ENCODE data around the gene MPC1. TPM values are rescaled to one million over a fixed set of nuclear protein-coding genes. Genes with fewer than 3 reads are reported as not detected.

Gene MPC1
- 33.5 and 38.0 TPM in 2 replicates for total RNA-seq

GRCh38 chr6:166382933-166383801, at the start of gene MPC1:
Gene MPC1 (minus strand): TSS chr6:166382940. CDS start chr6:166382876, 64 bp downstream.

GRCh38 chr6:166342349-166343149, 40.2 kb downstream of the MPC1 start, which contains the start of gene SFT2D1:
Gene SFT2D1 (minus strand): TSS chr6:166342545. CDS start chr6:166342481, 64 bp downstream.

Other genes starting within 250 kb of the MPC1 start
- gene TBXT, start 215.1 kb downstream of the MPC1 start, total RNA-seq = not detected in 2 replicates
- gene PRR18, start 74.5 kb downstream of the MPC1 start, total RNA-seq = 0.13 TPM in 1 of 2 replicates, not detected in the other
- 29.5 and 31.8 TPM in 2 replicates for gene SFT2D1, start 40.4 kb downstream of the MPC1 start, total RNA-seq
- gene RAMACL, start 203.7 kb upstream of the MPC1 start, total RNA-seq = 7.5 and 7.7 TPM in 2 replicates
- gene RPS6KA2, start 244.3 kb upstream of the MPC1 start, total RNA-seq = 161 and 167 TPM in 2 replicates